Measurements from ENCODE around the gene DTHD1. TPM values are rescaled to one million over a fixed set of nuclear protein-coding genes. Genes with fewer than 3 reads are reported as not detected.

DTHD1 gene
- total RNA-seq, 1 donor from 2014 or later: not detected

- Histone ChIP-seq H3K9me3 (replicated peaks) (no peaks in the 10 kb centered on the region), H3K27ac (replicated peaks) (no peak overlapping the region), H3K36me3 (no peaks in the 10 kb centered on the region), H3K4me1 (no peaks in the 10 kb centered on the region), H3K4me3 (no peak overlapping the region), H3K27me3 (ENCODE audit: low read depth) (no peaks in the 10 kb centered on the region)
- TF ChIP-seq CTCF (IDR thresholded peaks at IDR 0.05; ENCODE audit: borderline replicate concordance): no peak
- DNase-seq: no peak
- intact Hi-C loops (cut with micrococcal nuclease): no loop called here
Observed at GRCh38 chr4:36310216-36310615, 28.8 kb downstream of the DTHD1 start.

GRCh38 chr4:36310793-36311192 lies 29.4 kb downstream of the DTHD1 start:
- DNase-seq: no peak
- intact Hi-C loops (cut with micrococcal nuclease): no loop called here
- Histone ChIP-seq H3K27me3 (ENCODE audit: low read depth) (no peaks in the 10 kb centered on the region), H3K36me3 (no peaks in the 10 kb centered on the region), H3K4me1 (no peaks in the 10 kb centered on the region), H3K27ac (replicated peaks) (no peak overlapping the region), H3K4me3 (no peak overlapping the region), H3K9me3 (replicated peaks) (no peaks in the 10 kb centered on the region)
- TF ChIP-seq CTCF (IDR thresholded peaks at IDR 0.05; ENCODE audit: borderline replicate concordance): no peak

- no peaks in the 10 kb centered on the region for H3K4me1 ChIP-seq
- no peak for TF ChIP-seq CTCF (IDR thresholded peaks at IDR 0.05; ENCODE audit: borderline replicate concordance)
- H3K27ac ChIP-seq (replicated peaks): no peak overlapping the region
- no peaks in the 10 kb centered on the region for H3K9me3 ChIP-seq (replicated peaks)
- H3K27me3 ChIP-seq (ENCODE audit: low read depth): no peaks in the 10 kb centered on the region
- no peak overlapping the region for H3K4me3 ChIP-seq
- intact Hi-C loops (cut with micrococcal nuclease): no loop called here
- H3K36me3 ChIP-seq: no peaks in the 10 kb centered on the region
- DNase-seq: no peak
Observed at GRCh38 chr4:36312511-36312910, 31.1 kb downstream of the DTHD1 start.

- no peaks in the 10 kb centered on the region for H3K27me3 ChIP-seq (ENCODE audit: low read depth)
- no peak for DNase-seq
- no peaks in the 10 kb centered on the region for H3K4me1 ChIP-seq
- H3K4me3 ChIP-seq: no peak overlapping the region
- intact Hi-C loops (cut with micrococcal nuclease): no loop called here
- H3K27ac ChIP-seq (replicated peaks): no peak overlapping the region
- no peaks in the 10 kb centered on the region for H3K36me3 ChIP-seq
- no peak for TF ChIP-seq CTCF (IDR thresholded peaks at IDR 0.05; ENCODE audit: borderline replicate concordance)
- H3K9me3 ChIP-seq (replicated peaks): no peaks in the 10 kb centered on the region
Observed at GRCh38 chr4:36313301-36313700, 31.9 kb downstream of the DTHD1 start.

GRCh38 chr4:36313703-36314102 lies 32.3 kb downstream of the DTHD1 start:
- intact Hi-C loops (cut with micrococcal nuclease): no loop called here
- no peak for TF ChIP-seq CTCF (IDR thresholded peaks at IDR 0.05; ENCODE audit: borderline replicate concordance)
- Histone ChIP-seq H3K36me3 (no peaks in the 10 kb centered on the region), H3K27ac (replicated peaks) (no peak overlapping the region), H3K9me3 (replicated peaks) (no peaks in the 10 kb centered on the region), H3K27me3 (ENCODE audit: low read depth) (no peaks in the 10 kb centered on the region), H3K4me1 (no peaks in the 10 kb centered on the region), H3K4me3 (no peak overlapping the region)
- DNase-seq: no peak

- H3K27ac ChIP-seq (replicated peaks): no peak overlapping the region
- no peaks in the 10 kb centered on the region for H3K9me3 ChIP-seq (replicated peaks)
- no peaks in the 10 kb centered on the region for H3K36me3 ChIP-seq
- TF ChIP-seq CTCF (IDR thresholded peaks at IDR 0.05; ENCODE audit: borderline replicate concordance): no peak
- H3K27me3 ChIP-seq (ENCODE audit: low read depth): no peaks in the 10 kb centered on the region
- no peaks in the 10 kb centered on the region for H3K4me1 ChIP-seq
- no peak overlapping the region for H3K4me3 ChIP-seq
- DNase-seq: no peak
- intact Hi-C loops (cut with micrococcal nuclease): no loop called here
Observed at GRCh38 chr4:36316607-36317006, 35.2 kb downstream of the DTHD1 start.
